HFF-Myc (cell line): ENCODE measurements around the gene CAPG.

ENCODE experiments used
- DNase-seq: peaks from one replicate; pipeline ENCODE4 v3.0.0-alpha.2; 2011; ENCODE audit warnings: low read depth; ENCODE audit errors: extremely low read depth
- H3K4me3 ChIP-seq: replicated peaks from 2 replicates; pipeline ENCODE4 v1.5.1; 2011; ENCODE audit warnings: low read depth, mild to moderate bottlenecking, control low read depth, low read length
- TF ChIP-seq, protein P1 (sequence below): IDR thresholded peaks from 2 replicates; pipeline ENCODE4 v1.5.1; 2012; ENCODE audit warnings: mild to moderate bottlenecking, low read depth, low read length, control low read depth; ENCODE audit errors: missing control alignments

The CAPG gene

DNA sequence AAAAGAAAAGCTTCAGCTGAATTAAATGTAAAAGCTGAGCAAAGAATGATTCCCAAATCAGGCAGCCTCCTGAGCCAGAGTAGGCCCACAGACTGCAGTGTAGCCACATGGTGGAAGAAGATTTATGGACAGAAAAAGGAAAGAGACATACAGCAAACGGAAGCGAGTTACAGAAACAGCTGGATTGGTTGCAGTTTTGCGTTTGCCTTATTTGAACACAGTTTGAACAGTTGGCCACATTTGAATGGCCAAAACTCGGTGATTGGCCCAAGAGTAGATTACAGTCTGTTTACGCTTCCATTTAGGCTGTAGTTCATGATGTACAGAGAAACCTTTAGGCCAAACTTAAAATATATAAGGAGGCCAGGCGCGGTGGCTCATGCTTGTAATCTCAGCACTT lies 43.4 kb upstream of the CAPG start:
- no peak for DNase-seq
- TF ChIP-seq, protein P1, sequence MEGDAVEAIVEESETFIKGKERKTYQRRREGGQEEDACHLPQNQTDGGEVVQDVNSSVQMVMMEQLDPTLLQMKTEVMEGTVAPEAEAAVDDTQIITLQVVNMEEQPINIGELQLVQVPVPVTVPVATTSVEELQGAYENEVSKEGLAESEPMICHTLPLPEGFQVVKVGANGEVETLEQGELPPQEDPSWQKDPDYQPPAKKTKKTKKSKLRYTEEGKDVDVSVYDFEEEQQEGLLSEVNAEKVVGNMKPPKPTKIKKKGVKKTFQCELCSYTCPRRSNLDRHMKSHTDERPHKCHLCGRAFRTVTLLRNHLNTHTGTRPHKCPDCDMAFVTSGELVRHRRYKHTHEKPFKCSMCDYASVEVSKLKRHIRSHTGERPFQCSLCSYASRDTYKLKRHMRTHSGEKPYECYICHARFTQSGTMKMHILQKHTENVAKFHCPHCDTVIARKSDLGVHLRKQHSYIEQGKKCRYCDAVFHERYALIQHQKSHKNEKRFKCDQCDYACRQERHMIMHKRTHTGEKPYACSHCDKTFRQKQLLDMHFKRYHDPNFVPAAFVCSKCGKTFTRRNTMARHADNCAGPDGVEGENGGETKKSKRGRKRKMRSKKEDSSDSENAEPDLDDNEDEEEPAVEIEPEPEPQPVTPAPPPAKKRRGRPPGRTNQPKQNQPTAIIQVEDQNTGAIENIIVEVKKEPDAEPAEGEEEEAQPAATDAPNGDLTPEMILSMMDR = no peak
- H3K4me3 ChIP-seq = no peak overlapping the region

DNA sequence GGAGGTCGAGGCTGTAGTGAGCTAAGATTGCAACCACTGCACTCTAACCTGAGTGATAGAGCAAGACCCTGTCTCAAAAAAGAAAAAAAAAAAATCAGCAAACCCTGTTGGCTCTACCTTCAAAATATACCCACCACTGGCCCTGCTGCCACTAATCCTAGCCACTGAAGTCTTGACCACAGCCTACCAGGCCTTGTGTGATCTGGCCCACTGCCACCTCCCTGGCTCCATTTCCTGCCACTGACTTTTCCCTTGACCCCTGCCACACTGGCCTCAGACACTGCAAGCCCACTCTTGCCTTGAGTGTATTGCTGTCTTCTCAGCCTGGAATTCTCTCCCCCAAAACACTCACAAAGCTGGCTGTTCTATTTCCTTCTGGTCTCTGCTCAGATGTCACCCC lies 42.1 kb upstream of the CAPG start:
- TF ChIP-seq, protein P1 = no peak
- no peak overlapping the region for H3K4me3 ChIP-seq
- DNase-seq = no peak

DNA sequence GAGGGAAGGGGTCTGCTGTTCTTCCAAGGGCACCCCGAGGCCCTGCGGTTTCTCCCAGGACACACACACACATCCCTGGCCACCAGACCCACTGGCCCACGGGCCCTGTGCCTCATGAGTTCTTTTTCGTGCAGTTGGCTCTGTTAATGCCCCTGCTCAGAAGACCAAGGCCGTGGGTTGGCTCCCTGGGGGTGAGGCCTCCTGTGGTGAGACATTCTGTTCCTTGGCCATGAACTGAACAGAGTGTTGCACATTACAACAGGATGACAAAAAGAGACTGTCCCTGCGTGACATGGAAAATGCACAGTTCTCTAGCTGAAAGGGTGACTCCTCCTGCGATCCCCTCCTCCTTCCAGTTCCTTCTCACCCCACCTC lies 39.0 kb upstream of the CAPG start:
- no peak for DNase-seq
- no peak overlapping the region for H3K4me3 ChIP-seq
- TF ChIP-seq, protein P1 = no peak

DNA sequence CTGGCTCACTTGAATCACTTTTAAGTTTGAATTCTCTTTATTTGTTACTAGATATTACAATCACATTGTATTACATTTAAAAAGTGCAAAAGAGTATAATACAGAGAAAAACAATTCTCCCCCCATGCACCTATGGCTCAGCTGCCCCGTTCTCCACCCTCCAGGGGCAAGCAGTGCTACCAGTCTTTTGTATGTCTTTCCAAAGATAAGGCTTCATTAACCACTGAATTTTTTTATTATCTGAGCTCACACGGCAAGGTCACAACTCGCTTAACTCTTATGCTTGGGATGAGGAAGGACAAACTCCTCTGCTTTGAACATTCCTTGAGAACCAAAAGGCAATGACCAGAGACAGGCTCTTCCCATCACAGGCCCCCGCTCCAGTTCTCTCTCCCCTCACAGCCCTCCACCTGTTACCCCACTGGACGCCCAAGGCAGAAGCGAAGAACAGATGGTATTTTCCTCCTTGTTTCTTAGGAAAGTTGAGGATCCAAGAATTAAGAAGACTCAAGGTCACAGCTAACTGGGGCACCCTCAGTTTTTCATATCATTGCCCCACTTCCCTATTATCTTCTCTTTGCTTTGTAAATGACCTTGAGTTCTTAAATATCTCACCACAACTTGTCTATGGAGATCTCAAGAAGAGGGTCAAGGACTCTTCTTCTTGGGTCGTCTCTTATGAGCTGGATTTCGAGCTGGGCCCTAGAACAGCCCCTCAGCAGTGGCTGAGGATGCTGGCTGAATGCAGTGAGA lies 38.5 kb upstream of the CAPG start:
- no peak for DNase-seq
- TF ChIP-seq, protein P1 = no peak
- H3K4me3 ChIP-seq = no peak overlapping the region

DNA sequence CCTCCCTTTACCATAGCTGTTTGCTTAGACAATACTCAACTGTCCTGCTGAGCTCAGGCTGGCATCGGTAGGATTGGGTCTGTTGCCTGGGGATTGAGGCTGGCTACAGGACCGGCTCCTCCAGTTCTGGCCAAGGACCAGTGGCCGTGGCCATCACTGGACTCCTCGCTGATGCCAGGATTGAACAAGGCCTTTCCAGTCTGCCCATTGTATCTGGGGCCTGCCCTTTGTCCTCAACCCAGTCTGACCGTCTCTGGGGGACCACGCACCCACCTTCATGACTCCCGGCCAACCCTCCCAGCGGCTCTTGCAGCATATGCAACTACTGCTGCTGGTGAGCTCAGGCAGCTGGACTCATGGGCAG lies 37.0 kb upstream of the CAPG start:
- H3K4me3 ChIP-seq = no peak overlapping the region
- TF ChIP-seq, protein P1 = no peak
- no peak for DNase-seq

DNA sequence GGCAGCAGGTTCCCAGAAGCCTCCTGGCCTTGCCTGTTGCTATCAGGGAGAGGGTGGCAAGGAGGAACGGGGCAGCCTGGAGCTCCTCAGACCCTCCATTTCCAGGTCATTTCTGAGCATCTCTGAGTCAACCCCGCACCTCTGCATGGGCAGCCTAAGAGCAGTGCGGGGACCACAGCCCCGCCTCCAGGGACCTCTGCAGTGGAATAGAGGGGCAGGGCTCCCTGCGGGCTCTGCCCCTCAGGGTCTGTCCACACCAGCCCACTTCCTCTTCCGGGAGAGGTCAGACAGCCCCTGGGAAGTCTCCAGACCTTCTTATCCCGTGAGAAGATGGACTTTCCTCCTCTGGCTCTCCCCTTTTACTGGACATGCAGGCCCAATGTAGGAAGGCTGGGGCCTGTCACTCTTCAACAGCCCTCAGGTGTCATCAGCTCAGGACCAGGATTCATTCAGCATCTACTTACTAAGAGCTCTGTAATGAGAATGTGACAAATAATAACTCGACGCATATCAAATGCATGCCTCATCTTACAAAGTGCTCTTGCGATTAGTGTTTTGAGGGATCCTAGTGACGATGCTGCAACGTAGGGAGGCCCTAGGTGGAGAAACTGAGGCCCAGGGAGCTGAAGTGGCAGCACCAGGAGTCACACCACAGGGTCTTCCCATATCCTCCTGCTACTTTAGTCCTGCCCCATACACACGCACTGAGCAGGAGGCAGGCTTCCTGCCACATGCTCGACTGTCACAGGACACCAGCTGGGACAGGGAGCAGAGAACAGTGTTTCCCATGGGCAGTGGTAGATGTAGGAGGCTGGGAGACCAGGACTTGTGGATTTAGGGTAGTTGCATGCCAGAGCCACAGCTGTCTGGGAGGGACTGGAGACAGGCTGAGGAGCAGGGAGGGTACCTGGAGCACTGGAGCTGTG lies 36.4 kb upstream of the CAPG start:
- no peak for DNase-seq
- TF ChIP-seq, protein P1 = no peak

More for the DNA sequence above, 36.4 kb upstream of the CAPG start:
- no peak overlapping the region for H3K4me3 ChIP-seq
